B cell (primary cell): Measurements from ENCODE around the gene C14orf119. TPM values are rescaled to one million over a fixed set of nuclear protein-coding genes. Genes with fewer than 3 reads are reported as not detected.

ENCODE experiments used
- ATAC-seq: fragments of 200-7000 bp; cut with Tn5 transposase; one replicate; pipeline ENCODE4 v1.10.0; 2021; ENCODE audit warnings: low read depth, mild to moderate bottlenecking, moderate number of reproducible peaks, moderate library complexity
- CTCF ChIA-PET: fragments of 350-600 bp; sonication (Branson Sonifier 250); formaldehyde crosslinking; loops from one replicate; lab custom pipeline; 2021; ENCODE audit warnings: antibody characterized with exemption, inconsistent platforms; lab: Charles Lee
- POLR2A ChIA-PET: fragments of 350-600 bp; sonication (Branson Sonifier 250); formaldehyde crosslinking; loops from one replicate; lab custom pipeline; 2021; ENCODE audit warnings: antibody characterized with exemption; lab: Charles Lee
- DNase-seq: peaks from one replicate; pipeline ENCODE4 v3.0.0; 2013
- H2AFZ ChIP-seq: 2 replicates; pipeline ENCODE4 v1.6.1; 2012; ENCODE audit warnings: mild to moderate bottlenecking, low read depth, low read length; ENCODE audit not compliant: insufficient read depth, poor library complexity, severe bottlenecking
- H3K27ac ChIP-seq, 2 donors: 1 replicate in 1 of 2; 2 replicates in 1 of 2; pipeline ENCODE4 v1.5.1; 2012 to 2013; ENCODE audit warnings: low read length in 2 of 2, mild to moderate bottlenecking in 2 of 2, moderate library complexity in 1 of 2
- H3K27me3 ChIP-seq, 4 experiments: fragments of 200-600 bp in 1 of 4; sonication (generic) in 1 of 4; replicated peaks in 1 of 4; 1 replicate in 2 of 4; 2 replicates in 2 of 4; pipeline versions ENCODE4 v1.6.1 to v1.7.0; 2013 to 2016; ENCODE audit warnings: low read length in 3 of 4, mild to moderate bottlenecking in 2 of 4, mixed read lengths in 1 of 4, moderate library complexity in 1 of 4; ENCODE audit not compliant: insufficient read depth in 4 of 4, control insufficient read depth in 3 of 4; ENCODE audit errors: control extremely low read depth in 1 of 4
- H3K36me3 ChIP-seq, 2 experiments: replicated peaks in 1 of 2; 1 replicate in 1 of 2; 2 replicates in 1 of 2; pipeline versions ENCODE4 v1.6.1 to v1.7.1; 2013; ENCODE audit warnings: low read length in 1 of 2; ENCODE audit not compliant: insufficient read depth in 2 of 2, control insufficient read depth in 1 of 2; ENCODE audit errors: control extremely low read depth in 1 of 2, extremely low read depth in 1 of 2
- H3K4me1 ChIP-seq, 2 donors: fragments of 200-600 bp in 1 of 2; sonication (generic) in 1 of 2; 1 replicate in 1 of 2; 2 replicates in 1 of 2; pipeline versions ENCODE4 v1.5.1 to v1.6.1; 2013 to 2017; ENCODE audit warnings: low read length in 2 of 2; ENCODE audit not compliant: control insufficient read depth in 2 of 2, insufficient read depth in 2 of 2
- H3K4me2 ChIP-seq: replicated peaks from 2 replicates; pipeline ENCODE3; 2012; ENCODE audit warnings: mild to moderate bottlenecking, low read depth, low read length; ENCODE audit not compliant: poor library complexity, severe bottlenecking
- H3K4me3 ChIP-seq, 5 experiments: fragments of 200-600 bp in 1 of 5; sonication (generic) in 1 of 5; 1 replicate in 3 of 5; 2 replicates in 2 of 5; pipeline versions ENCODE4 v1.5.1 to v1.7.0; 2011 to 2016; ENCODE audit warnings: low read length in 4 of 5, mild to moderate bottlenecking in 4 of 5, low read depth in 2 of 5, control low read depth in 1 of 5, moderate library complexity in 1 of 5; ENCODE audit not compliant: insufficient read depth in 1 of 5; ENCODE audit errors: control extremely low read depth in 1 of 5, extremely low read depth in 1 of 5
- H3K79me2 ChIP-seq: fragments of 200-600 bp; sonication (generic); one replicate; pipeline ENCODE4 v1.6.0; 2016; ENCODE audit warnings: low read length; ENCODE audit not compliant: control insufficient read depth, insufficient read depth
- H3K9ac ChIP-seq: fragments of 200-600 bp; sonication (generic); 2 replicates; pipeline ENCODE4 v1.6.1; 2017; ENCODE audit warnings: mild to moderate bottlenecking, low read length, moderate library complexity
- H3K9me3 ChIP-seq, 3 donors: one replicate each; pipeline versions ENCODE4 v1.6.1 to v1.7.1; 2013; ENCODE audit warnings: low read length in 2 of 3; ENCODE audit not compliant: control insufficient read depth in 2 of 3, insufficient read depth in 1 of 3; ENCODE audit errors: control extremely low read depth in 1 of 3
- H4K20me1 ChIP-seq: 2 replicates; pipeline ENCODE4 v1.6.0; 2012; ENCODE audit warnings: mild to moderate bottlenecking, low read length; ENCODE audit not compliant: insufficient read depth, control insufficient read depth, poor library complexity, severe bottlenecking
- H3K27ac Mint-ChIP-seq: one replicate; pipeline ENCODE4 v1.8.0; 2021; ENCODE audit warnings: mixed read lengths
- H3K27me3 Mint-ChIP-seq: one replicate; pipeline ENCODE4 v1.8.0; 2021; ENCODE audit warnings: mixed read lengths
- H3K4me1 Mint-ChIP-seq: one replicate; pipeline ENCODE4 v1.8.0; 2021; ENCODE audit warnings: mixed read lengths
- H3K4me3 Mint-ChIP-seq: one replicate; pipeline ENCODE4 v1.8.0; 2021; ENCODE audit warnings: mixed read lengths
- H3K9me3 Mint-ChIP-seq: one replicate; pipeline ENCODE4 v1.8.0; 2022; ENCODE audit warnings: mixed read lengths; ENCODE audit not compliant: insufficient read depth
- CTCF ChIP-seq: fragments of 200-600 bp; IDR thresholded peaks from one replicate; pipeline ENCODE4 v1.8.0; 2022; ENCODE audit warnings: antibody characterized with exemption, mild to moderate bottlenecking
- EZH2 ChIP-seq: IDR thresholded peaks from 2 replicates; pipeline ENCODE4 v1.6.1; 2012; ENCODE audit warnings: borderline replicate concordance, low read depth, mild to moderate bottlenecking, moderate library complexity, low read length; ENCODE audit not compliant: insufficient read depth, poor library complexity, severe bottlenecking
- WGBS: methylation state at CpG from one replicate; pipeline ENCODE4 v1.1.5; 2013; ENCODE audit warnings: missing lambda C conversion rate; ENCODE audit not compliant: insufficient coverage; 5-methylcytosine and 5-hydroxymethylcytosine counted together
- intact Hi-C: fragments of 100-400 bp; cut with micrococcal nuclease; formaldehyde crosslinking; loops from one replicate; pipeline ENCODE4 v1.10.0; 2022
- polyA plus RNA-seq: library from polyadenylated mRNA; depleted of rRNA; stranded (reverse); fragments of >200 nt; gene quantifications from 2 replicates; pipeline ENCODE4 v1.2.3, GENCODE V29; 2012
- total RNA-seq, 2 donors: library from RNA; stranded (reverse); fragments of 120-200 nt in 1 of 2; gene quantifications; 1 replicate in 1 of 2; 2 replicates in 1 of 2; pipeline versions ENCODE4 v1.2.3 to v1.2.4, GENCODE V29; 2013 to 2022

The C14orf119 gene
- total and polyA plus RNA-seq, 2 donors (not counting 1 experiment from before 2014, with no cell fraction given), result 12.2 to 30.6 TPM

- Histone ChIP-seq H2AFZ (no peak overlapping the region), H3K27me3 (no peaks in the 10 kb centered on the region), H4K20me1 (peaks cover 52% of the 10 kb centered on the region), H3K9ac (no peak overlapping the region), H3K9me3 (no peaks in the 10 kb centered on the region), H3K4me1 (peaks cover 14 to 17% of the 10 kb centered on the region in 2 donors), H3K4me2 (no peak overlapping the region), H3K36me3 (peaks cover 9 to 65% of the 10 kb centered on the region in 2 experiments), H3K79me2 (peaks cover 77% of the 10 kb centered on the region), H3K4me3 (no peak overlapping the region), H3K27ac (no peak overlapping the region)
- no peaks in the 10 kb centered on the region for H3K9me3 Mint-ChIP-seq
- DNase-seq, result no peak
- H3K27me3 Mint-ChIP-seq, result no peaks in the 10 kb centered on the region
- 100% methylated on average over 3 of the region's 12 CpGs for WGBS
- TF ChIP-seq CTCF (no peak), EZH2 (no peak)
- no peak overlapping the region for H3K4me3 Mint-ChIP-seq
- no peak overlapping the region for H3K27ac Mint-ChIP-seq
- H3K4me1 Mint-ChIP-seq, result peaks cover 20% of the 10 kb centered on the region
- ChIA-PET CTCF (interaction anchor here (0.8 to 3.7 kb wide), 8 partner anchors 9 to 106 kb away, joined by 3 to 29 read pairs (median 4); no protein-coding TSS in a partner anchor), POLR2A (interaction anchor here (0.7 kb wide), 2 partner anchors 370 to 530 kb away, joined by 4 to 8 read pairs; no protein-coding TSS in a partner anchor)
- intact Hi-C loops, result loop anchor here (5.0 to 10.0 kb wide), 5 partner anchors 34 to 1827 kb away; partner anchors contain the start of genes CDH24, EMC9, HNRNPC and PSME2
- no peak for ATAC-seq
These were observed 3.7 kb upstream of the C14orf119 start for GRCh38 chr14:23091294-23092225.
